HCEC 1CT (cell line): ENCODE measurements around the gene PMEPA1.

Experiments
- DNase-seq: peaks from one replicate; pipeline ENCODE4 v3.0.0-alpha.2; 2017

The PMEPA1 gene

DNA sequence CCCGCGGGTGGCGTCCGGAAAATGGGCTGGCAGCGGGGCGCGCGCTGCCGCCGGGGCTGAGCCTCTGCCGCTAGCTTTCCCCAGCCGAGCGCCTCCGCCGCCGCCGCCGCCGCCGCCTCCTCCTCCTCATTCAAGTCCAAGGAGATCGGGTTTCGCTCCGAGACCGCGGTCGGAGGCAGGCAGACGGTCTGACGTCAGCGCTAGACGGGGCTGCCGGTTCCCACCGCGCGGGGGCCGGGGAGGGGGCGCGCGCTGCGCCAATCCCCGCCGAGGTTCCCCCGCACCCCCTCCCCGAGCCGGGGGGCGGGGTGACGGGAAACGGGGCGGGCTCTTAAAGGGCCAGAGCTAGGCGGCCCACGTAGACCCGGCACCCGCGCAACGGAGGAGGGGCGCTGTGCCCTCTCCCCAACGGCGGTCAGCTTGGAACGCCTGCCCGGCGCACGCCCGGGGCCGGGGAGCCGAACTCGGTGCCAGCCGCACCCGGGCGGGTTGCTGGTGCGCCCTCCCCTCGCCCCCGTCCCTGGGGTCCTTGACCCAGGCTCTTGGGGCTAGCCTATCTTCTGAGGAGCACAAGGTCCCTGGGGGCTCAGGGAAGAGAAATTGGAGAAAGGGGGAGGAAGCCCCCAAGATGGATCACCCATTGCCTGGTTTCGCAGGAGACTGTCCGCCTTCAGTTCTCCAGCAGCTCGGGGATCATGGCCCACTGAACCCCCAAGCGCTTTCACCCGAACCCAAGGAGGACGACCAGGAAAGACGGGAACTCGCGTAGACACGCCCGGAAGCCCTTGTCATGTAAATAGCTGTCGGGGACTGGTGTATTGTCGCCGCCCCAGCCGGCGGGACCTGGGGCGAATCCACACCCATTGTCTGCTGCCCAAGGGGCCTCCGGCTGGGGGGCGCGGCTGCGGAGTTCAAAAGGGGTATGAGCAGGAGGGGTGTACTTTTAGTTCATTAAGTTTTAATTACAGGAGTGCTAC, at the start of gene PMEPA1:
PMEPA1 (minus strand) TSS at position 193 of the 977 bp plus-strand sequence. CDS start 433 bp downstream, outside the sequence.
- DNase-seq: no peak

DNA sequence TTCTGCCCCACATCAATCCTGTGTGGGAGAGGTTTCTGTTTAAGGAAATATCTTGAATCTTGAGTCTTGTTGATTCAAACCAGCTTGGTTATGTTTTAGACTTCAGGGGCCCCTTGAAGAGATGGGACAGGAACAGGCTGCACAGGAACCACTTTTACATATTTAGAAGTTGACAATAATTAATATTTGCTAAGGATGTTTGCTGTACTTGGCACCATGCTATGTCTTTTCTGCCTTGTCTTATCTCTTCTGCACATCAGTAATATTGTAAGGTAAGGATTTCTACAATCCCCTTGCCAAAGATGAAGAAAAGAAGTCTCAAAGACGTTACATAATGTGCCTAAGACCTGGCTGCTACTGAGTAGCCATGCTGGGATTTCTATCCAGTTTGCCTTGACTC, 48.0 kb upstream of the PMEPA1 start:
- no peak for DNase-seq

DNA sequence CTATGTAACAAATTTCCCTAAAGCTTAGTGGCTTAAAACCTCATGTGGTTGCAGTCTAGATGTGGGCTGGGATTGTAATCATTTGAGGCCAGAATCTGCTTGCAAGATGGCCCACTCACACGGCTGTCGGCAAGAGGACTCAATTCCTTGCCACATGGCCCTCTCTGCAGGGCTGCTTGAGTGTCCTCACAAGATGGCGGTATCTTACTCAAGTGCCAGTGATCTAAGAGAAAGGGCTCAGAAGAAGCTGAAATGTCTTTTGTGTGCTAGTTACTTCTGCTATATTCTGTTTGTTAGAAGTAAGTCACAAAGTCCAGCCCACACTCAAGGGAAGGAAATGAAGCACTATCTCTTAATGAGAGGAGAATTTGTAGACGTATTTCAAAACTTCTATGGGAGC, 47.1 kb upstream of the PMEPA1 start:
- no peak for DNase-seq

DNA sequence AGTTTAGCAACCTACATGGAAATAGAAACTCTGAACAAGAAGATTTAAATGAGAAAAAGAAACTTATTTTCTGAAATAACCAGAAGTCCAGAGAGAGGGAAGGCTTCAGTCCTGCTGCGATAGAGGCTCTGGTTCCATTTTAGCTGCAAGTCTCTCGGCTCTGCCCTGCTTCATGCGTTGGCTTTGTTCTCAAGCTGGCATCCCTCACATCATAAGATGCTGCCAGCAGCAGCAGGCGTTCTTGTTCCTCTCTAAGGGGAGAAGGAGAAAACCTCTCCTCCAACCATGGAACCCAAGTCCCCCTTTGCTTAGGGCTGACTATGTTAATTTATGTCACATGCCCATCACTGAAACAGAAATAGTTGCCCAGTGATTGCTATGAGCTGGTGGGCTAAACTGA, 46.4 kb upstream of the PMEPA1 start:
- DNase-seq: no peak

DNA sequence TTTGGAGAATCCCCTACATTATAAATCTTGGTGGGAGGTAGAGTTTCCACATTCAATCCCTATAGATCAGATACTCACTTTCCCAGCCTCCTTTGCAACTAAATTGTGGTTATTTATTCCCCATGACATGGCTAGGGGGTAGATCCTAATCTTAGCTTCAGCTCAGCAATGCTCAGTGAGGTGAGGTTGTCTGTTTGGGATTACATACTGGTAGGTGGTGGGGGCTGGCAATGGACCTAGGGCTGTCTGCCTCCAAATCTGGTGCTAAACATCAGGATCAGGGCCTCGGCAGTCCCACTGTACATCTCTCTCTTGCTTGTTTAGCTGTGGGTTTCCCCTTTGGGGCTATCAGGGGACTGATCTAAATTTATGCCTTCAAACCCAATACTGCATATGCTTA, 45.8 kb upstream of the PMEPA1 start:
- DNase-seq: no peak

GRCh38 chr20:57754190-57754589, 44.4 kb upstream of the PMEPA1 start:
- DNase-seq: no peak

- no peak for DNase-seq
Observed at GRCh38 chr20:57753332-57754164, 43.7 kb upstream of the PMEPA1 start.

DNA sequence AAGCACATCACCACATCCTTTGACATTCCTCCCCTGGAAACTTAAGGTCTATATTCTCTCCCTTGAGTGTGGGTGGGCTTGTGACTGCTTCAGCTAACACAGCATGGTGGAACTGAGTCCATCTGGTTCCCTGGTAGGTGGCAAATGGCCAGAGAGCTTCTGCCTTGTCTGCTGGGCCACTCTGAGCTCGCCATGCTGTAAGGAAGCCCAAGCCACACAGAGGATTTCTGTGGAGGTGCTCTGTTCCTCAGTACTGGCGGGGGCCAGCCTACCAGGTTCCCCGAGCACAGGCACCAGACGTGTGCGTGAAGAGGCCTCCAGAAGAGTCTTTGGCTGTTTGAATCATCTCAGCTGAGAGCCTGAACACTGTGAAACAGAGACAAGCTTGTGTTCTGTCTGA, 41.6 kb upstream of the PMEPA1 start:
- no peak for DNase-seq

DNA sequence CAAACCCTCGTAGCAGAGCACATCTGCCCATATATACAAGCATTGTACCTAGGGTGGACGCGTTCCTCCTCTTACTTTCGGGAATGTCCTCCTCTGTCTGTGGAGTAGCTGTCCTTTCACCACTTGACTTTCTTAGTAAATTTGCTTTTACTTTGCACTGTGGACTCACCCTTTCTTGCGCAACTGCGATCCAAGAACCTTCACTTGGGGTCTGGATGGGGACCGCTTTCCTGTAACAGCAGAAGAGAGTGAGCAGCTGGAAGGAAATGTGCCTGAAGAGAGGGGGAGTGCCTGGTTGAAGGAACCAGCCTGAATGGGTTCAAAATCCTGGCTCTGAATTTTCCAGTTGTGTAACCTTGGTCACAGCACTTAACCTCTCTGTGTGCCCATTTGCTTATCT, 40.1 kb upstream of the PMEPA1 start:
- DNase-seq: no peak

GRCh38 chr20:57749131-57749690, 39.4 kb upstream of the PMEPA1 start:
- no peak for DNase-seq

GRCh38 chr20:57748601-57749130, 38.9 kb upstream of the PMEPA1 start:
- DNase-seq: no peak

DNA sequence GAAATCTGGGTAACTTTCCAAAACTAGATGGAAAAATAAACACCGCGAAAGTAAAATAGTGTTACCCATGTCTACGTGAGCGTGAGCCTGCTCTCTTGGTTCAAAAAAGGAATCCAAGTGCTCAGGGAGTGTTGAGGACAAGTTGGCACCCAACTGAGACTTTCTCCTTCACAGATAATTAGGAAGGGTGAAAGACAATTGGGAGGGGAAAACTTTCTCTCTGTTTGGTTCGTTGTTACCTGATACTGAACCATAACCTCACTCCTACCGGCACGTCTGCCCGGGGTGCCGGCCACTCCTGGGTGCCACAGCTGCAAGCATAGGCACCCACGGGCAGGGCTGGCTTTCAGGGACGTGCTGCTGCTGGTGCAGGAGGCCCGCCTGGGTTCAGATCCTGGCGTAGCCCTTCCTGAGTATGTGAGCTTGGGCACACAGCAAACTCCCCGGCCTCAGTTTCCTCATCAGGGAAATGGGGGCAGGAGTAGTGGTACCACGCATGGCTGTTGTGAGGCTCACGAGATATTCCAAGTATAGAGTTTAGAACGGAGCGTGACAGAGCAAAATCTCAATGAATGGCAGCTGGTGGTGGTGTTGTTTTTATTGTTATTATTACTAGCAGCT, 38.2 kb upstream of the PMEPA1 start:
- no peak for DNase-seq

DNA sequence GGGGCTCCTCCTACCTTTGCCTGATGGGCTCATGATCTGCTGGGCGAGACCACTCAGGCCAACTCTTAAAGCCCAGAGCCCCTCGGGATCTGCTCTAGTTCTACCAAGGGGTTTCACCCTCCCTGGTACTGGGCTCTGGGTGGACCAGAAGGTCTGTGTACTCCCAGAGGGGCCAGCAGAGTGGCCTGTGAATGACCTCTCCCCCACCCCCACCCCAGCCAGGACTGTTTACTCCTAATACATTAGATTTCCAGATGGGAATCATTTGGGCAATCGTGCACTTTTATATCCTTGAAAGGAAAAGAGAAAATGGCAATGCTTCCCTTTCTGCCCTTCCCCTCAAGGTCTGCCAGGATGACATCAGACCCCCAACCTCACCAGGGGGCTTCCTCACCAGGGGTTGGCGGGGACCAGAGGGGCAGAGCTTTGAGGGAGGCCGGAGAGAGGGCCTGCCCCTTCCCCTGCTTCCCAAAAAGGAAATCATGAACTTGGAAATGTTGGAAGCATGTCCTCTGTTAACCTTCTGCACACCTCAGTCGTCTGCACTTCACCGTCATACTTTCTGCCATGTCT, 37.1 kb upstream of the PMEPA1 start:
- DNase-seq: no peak

- DNase-seq: no peak
Observed at GRCh38 chr20:57746201-57746600, 36.4 kb upstream of the PMEPA1 start.

DNA sequence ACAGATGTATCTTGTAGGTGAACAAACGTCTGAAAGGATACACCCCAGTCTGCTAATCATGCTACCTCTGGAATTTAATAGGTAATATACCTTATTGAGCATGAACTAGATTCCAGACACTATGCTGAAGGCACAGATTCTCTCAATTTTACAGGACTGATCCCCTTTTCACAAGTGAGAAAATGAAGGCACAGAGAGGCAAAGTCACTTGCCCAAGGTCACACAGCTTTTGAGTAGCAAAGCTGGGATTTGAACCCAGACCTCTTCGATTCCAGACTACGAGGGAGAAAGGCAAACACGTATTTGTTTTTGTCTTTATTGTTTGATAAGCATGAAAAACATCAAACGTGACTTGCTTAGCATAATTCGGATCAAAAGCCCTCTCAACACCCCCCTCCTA, 34.4 kb upstream of the PMEPA1 start:
- no peak for DNase-seq

DNA sequence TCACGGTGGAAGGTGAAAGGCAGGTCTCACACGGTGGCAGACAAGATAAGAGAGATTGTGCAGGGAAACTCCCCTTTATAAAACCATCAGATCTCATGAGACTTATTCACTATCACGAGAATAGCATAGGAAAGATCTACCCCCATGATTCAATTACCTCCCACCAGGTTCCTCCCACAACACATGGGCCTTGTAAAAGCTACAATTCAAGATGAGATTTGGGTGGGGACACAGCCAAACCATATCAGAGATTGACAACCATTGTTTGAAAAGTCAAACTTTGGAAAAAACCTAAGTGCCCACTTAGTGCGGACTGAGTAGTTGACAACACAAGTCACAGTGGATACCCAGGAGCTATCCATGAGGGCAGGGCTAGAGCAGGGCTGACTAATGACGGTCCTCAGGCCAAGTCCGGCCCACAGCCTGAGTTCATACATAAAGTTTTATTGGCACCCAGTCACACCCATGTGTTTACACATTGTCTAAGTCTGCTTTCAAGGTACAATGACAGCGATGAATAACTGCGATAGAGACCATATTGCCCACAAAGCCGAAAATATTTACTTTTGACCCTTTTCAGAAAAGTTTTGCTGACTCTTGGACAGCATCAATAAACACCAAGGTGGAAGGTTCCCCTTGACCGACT, 33.8 kb upstream of the PMEPA1 start:
- DNase-seq: no peak

- no peak for DNase-seq
Observed at GRCh38 chr20:57742507-57743181, 32.8 kb upstream of the PMEPA1 start.

DNA sequence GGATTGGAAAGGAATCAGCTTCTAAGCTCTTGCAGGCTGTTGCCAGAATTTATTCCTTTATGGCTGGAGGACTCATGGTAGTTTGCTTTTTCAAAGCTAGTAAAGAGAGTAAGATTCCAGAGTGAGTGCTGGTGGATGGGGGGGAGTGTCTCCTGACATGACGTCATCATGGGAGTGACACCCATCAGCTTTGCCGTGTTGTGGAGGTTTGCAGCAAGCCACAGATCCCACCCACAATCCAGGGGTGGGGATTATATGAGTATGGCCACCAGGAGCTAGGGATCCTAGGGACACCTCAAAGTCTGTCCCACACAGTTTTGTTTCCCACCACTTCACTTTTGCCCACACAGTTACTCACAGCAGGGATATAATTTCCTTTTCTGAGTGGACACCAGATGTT, 28.7 kb upstream of the PMEPA1 start:
- DNase-seq: no peak

- DNase-seq: no peak
Observed at GRCh38 chr20:57738053-57738452, 28.2 kb upstream of the PMEPA1 start.

GRCh38 chr20:57737349-57737748, 27.5 kb upstream of the PMEPA1 start:
- DNase-seq: no peak

DNA sequence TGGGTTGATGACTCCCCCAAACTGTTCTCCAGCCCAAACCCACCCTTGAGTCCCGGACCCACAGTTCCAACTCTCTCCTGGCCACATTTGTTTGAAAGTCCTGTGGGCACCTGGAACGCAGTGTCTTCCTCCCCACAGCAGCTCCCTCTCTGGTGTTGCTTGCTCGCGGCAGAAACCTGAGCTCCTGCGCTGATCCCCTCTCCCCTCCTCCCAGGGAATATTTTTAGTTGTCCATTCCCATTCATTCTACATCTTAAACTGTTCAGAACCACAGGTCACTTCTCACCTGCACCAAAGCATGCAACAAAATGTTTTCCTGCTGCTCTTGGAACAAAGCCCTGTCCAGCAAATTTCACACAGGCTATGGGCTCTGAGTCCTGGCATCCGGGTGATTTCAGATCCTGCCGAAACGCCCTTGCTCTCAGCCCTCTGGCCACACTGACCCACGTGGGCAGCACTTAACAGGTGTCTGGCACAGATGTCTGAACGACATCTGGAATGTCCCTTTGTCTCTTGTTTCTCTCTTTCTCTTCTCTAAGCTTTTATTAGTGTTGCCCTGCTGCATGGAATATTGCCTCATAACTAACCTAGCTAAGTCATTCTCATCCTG, 27.0 kb upstream of the PMEPA1 start:
- no peak for DNase-seq
